Right lung (tissue), 5 donors: ENCODE results near the gene STK10. TPM values are rescaled to one million over a fixed set of nuclear protein-coding genes. Genes with fewer than 3 reads are reported as not detected.

Experiments used
- DNase-seq, 2 donors: peaks; one replicate each; pipeline ENCODE4 v3.0.0-alpha.2; 2013
- polyA plus RNA-seq, 5 donors: library from polyadenylated mRNA; unstranded; fragments of 120-200 nt; gene quantifications; one replicate each; pipeline versions ENCODE4 v1.2.1 to v1.2.3, GENCODE V29; 2013; ENCODE audit warnings: inconsistent platforms in 1 of 5, low replicate concordance in 1 of 5; ENCODE audit not compliant: insufficient read length in 5 of 5, insufficient read depth in 1 of 5

STK10 gene
- polyA plus RNA-seq, 5 donors, result 16.3 to 21.2 (median 19.8) TPM

DNA sequence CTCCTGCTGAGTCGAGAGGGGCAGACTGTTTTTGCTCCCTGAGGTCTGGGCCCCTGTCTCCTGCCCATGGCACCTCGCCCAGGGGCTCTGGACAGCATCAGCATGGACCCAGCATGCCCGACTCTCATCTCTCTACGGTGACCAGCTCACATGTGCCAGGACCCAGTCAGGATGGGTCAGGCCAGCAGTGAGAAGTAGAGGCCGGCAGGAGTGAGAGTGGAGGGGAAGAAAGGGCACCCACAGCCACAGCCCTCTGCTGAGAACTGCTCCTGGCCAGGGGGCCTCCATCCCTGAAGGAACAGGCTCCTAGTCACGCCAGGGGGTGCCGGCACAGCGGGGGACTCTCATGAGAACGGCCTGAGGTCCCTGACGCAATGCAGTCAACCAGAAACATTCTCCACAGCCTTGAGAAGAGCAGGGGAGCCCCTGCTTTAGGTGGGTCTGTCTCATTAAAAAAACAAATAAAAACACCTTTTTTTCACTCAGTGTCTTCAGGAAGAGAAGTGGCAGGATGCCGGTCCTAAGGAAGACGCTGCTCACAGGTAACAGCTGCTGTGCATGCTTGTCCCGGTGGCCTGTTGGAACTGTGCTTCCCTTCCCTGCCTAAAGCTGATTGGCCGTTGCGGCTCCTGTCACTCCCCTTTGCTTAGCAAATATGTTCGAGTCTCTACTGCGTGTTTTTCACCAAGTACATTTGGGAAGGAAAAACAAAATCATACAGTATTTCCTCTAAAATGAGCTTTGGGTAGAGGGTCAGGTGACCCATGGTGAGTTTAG lies 95.9 kb downstream of the STK10 start:
- DNase-seq, result no peak

DNA sequence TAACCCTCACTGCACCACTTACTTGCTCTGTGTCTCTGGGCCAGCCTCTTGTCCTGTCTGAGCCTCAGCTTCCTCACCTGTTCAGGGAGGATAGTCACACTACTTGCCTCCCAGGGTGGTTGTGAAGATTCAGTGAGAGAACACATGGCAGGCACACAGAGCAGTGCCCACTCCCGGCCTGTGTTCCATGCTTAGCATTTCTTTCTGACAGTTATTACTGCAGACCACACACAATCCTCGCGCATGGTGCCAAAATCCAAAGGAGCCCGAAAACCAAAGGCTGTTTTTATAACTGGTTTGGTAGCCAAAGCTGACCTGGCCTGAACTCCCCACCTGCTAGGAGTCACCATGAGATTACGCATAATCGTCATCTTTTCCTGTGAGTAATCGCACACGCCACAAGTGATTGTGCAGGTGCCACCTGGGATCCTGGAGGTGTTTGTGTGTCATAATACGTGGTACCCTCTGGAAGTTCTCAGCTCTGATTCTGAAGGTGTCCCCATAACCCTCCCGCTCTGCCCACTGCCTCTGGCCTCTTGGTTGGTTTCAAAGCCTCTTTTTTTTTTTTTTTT lies 97.0 kb downstream of the STK10 start:
- DNase-seq, result no peak

DNA sequence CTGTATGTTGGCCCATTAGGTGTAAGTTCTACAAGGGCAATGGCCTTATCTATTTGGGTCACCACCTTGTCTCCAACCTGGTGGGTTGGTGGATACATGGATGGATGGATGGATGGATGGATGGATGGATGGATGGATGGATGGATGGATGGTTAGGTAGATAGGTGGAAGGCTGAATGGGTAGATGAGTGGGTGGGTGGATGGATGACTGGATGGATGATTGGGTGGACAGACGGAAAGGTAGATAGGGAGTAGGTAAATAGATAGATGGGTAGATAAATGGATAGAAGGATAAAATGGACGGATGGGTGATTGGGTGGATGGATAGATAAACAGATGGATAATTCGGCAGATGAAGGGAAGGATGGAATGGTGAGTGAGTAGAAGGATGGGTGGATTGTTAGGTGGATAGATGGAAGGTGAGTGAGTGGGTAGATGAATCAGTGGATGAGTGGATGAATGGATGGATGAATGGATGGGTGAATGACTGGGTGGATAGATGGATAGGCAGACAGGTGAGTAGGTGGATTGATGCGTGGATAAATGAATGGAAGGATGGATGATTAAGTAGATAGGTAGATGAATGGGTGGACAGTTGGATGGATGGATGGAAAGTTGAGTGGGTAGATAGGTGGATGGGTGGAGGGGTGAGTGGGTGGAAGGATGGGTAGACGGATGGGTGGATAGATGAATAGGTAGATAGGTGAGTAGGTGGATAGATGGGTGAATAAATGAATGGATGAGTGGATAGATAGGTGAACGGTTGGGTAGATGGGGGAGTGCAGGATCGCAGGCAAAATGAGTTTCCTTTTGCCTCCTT lies 98.5 kb downstream of the STK10 start:
- DNase-seq, result no peak

DNA sequence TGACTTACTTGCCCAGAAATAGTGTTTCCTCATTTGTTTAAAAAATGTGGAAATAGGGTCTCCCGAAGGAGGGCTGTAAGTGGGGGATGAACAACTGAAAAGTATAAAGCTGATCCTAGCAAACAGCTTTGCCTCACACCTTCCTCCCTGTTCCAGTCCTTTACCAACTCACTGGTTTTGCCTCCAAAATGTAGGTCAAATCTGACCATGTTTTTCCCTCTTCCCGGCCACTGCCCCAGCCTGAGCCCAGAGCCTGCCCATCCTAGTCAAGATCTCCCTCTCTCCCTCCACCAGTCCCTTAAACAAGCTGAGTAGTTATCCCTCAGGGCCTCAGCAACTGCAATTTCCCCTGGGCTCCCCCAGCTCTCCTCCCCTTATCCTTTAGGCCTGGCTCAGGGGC lies 99.2 kb downstream of the STK10 start:
- no peak for DNase-seq

DNA sequence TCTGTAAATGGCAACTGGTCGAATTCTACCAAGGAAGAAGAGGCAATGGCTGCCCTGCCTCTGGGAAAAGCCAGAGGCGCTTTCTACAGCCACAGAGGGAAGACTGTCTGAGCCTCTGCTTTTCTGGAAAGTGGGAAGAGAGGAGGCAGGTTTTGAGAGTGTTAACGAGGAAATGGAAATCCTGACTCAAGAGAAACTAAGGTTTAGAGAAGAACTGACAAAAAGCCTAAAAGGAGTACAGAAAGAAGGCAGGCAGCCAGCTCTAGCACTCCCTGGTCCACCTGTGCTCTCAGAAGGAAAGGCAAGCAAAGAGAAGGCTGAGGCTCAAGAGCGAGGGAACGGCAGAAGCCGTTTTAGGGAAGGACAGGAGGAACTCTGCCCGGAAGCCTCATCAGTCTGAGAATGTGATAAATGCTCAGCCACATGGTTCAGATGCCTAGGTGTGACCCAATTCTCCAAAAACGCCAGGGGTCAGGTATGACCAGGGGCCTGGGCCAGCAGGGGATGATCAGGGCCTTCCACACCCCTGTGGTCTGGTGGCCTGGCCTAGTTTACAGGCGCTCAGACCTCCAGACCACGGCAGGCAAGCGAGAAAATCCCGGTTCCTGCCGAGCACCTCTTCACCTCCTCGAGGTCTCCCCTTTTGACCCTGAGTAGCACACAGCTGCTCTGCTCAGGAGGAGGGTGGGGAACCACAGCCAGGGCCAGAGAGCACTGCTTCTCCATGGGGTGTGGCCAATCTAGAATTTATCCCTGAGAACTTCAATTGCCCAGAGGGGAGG lies 101.6 kb downstream of the STK10 start:
- DNase-seq, result no peak

DNA sequence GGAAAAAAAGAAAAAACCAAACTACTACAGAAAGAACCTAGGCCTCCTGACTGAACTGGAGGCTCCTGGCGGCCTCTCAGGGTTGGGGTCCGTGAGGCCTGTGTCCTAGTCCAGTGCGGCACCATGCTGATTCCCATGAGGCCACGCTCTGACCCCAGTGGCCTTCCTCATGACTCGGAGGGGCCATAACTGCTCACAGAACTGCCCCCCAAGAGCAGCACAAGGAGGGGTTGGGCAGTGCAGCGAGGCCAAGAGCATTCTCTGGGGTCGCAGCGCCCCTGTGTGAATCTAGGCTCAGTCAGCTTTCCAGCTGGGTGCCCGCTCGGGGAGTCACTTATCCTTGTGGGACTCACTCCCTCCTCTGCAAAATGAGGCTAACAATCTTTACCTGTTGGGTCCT lies 102.3 kb downstream of the STK10 start:
- no peak for DNase-seq

DNA sequence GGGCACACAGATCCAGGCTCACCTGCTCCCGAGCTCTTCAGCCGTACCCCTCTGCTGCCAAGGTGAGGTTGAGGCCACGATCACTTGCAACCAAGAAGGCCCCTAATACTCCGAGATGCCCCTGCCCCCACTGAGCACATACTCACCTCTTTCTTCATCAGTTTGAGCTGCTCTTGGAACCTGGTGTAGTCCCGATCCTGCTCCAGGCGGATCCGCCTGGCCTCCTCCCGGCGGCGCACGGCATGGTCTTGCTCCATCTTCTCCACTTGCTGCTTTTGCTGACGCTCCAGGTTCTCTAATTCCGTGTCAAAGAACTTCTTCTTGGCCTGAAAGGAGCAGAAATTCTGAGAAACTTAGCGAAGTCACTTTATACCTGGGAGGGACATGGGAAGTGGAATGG lies 105.8 kb downstream of the STK10 start:
- DNase-seq, result no peak

DNA sequence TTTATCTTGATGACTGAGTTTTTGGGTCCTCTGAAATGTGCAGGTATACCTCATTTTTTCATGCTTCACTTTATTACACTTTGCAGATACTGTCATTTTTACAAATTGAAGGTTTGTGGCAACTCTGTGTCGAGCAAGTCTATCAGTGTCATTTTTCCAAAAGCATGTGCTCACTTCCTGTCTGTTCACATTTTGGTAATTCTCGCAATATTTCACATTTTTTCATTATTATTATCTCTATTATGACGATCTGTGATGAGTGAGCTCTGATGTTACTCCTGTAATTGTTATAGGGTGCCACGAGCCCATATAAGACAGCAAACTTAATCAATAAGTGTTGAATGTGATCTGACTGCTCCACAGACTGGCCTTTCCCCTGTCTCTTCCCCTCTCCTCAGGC lies 108.1 kb downstream of the STK10 start:
- DNase-seq, result no peak

DNA sequence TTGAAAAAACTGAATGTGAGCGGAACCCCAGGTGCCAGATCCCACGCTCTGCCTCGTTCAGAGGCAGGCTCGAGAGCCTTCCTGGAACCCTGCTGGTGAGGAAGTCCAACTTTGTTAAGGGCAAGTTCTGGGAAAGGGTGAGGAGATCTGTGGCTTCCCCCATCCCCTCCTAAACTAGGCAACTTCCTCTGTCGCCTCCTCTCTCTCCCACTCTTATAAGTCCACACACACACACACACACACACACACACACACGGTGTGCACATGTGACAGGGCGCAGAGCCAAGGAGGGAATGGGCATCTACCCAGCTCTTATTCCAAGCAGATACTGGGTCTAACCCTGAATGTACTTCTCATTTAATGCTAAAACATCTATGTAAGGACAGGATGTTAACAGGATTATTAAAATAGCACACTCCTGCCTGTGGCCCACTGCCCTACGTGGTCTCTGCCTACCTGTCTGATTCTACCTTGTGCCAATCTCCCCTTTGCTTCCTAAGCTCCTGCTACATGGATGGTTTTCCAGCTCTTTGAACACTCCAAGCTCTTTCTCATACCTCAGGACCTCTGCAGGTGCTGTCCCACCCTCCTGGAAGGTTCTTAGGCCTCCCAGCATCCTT lies 109.2 kb downstream of the STK10 start:
- DNase-seq, result peak in 1 of 2 donors; percentile 34

DNA sequence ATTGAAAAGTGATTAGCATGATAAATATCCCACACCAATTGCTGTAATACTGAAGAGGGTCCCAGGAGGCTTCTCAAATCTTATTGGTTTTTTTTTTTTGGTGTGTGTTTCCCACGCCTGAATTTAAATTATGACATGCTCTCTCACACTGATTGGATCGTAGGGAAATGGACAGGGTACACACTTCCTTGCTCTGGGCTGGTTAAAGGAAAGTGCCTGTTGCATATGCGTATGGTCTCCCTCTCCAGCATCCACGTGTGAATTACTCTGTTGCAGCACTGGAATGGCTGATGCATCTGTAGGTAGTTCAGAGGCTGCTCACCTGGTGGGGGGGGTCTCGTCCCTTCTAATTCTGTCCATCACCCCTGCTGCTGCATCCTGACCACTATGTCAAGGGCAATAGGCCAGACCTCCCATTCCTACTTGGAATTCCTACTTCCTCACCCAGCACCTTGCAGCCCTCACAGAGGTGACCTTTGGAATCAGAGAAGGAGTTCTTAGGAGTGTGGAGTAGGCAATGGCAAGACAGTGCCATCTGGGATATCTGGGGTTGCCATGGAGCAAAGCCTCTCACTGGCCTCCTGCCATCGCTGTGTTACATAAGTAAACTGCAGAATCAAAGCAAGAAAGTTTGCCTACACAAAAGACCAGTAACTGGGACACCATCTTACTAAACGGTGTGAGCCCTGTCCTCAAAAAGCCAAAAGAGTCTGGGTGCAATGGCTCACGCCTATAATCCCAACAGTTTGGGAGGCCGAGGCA lies 110.2 kb downstream of the STK10 start:
- no peak for DNase-seq

DNA sequence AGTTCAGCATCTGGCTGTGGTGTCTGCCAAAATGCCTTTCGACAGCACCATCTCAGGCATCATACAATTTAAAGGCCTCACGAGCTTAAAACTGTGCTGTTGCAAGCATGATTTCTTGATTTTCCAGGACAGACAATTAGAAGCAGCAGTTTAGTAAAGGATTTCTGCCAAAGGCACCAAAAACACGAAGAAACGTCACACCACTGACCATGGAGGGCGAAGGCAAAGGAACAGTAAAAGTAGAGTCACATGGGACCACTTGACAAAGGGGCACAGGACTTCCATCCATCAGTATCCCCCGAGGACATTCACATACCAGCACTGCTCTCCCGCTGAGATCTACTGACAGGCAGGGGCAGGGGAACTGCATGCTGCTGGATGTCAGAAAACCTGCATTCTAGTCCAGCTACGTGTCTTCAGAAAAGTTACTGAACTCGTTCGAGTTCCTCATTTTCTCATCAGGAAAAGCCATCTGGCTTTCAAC lies 111.2 kb downstream of the STK10 start:
- peak in 1 of 2 donors; percentile 13 for DNase-seq

DNA sequence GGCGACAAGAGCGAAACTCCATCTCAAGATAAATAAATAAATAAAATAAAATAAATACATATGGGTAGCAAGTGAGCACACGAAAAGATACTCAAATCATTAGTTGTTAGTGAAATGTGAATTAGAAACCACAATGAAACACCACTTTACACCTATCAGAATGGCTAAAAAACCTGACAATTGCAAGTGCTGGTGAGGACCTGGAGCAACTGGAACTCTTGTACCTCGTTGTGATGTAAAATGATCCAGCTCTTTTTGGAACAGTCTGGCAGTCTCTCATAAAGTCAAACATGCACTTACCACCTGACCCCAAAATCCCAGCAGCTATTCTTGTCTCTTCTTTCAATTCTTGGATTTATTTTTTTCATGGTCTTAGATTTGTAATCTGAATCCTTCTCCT lies 112.4 kb downstream of the STK10 start:
- DNase-seq, result no peak

DNA sequence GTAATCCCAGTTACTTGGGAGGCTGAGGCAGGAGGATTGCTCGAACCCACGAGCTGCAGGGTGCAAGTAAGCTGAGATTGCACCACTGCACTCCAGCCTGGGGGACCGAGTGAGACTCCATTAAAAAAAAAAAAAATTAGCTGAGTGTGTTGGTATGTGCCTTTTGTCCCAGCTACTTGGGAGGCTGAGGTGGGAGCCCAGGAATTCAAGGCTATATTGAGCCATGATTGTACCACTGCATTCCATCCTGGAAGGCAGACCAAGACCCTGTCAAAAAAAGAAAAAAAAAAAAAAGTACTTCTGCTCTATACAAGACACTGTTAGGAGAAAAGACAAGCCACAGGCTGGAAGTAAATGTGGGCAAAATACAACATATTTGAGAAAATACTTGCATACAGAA lies 113.1 kb downstream of the STK10 start:
- DNase-seq, result no peak

DNA sequence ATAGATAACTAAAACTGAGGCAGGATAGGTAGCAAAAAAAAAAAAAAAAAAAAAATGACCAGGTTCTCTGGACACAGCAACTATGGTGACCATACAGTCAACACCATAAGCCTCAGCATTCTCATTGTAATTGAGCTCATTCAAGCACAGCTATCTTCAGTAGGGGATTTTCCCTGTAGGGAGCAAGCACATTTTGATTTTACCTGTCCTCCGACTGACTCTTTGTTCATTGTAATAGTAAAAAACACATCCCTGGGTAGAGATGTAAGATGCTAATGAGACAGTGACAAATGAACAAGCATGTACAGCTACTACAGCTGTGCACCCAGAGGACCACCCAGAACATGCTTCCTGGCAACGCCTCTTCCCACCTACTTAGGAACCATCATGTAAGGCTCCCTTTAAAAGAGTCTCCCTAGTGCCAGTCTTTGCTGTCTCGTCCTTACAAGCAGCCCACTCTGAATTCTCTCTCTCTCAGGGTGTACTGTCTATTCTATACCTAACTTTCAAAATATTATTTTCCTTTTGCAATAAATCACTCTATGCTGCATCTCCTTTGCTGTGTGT lies 116.6 kb downstream of the STK10 start:
- DNase-seq, result no peak

DNA sequence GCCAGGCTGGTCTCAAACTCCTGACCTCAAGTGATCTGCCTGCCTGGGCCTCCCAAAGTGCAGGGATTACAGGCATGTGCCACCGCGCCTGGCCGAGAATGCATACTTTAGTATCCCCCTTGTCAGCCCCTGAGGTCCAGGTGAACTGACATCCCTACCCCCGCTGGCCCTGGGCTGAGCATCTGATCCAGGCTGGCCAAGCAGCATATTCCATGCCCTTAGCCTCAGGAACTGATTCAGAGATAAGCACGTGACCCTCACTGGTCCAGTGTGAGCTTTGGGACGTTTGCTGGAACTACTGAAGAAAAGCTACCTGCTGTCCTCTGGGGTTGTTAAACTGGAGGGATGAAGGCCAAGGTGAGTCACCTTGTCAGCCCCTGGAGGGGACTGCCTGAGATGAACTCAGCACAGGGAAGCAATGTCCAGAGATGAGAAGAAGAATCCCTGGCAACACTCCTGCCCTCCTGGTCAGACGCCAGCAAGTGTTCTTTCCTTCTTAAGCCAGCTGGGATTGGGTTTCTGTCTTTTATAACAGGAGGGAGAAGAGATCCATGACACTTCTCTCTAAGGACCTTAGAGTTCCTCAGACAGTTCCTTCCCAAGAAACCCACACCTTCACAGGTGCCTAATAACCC lies 122.5 kb downstream of the STK10 start:
- no peak for DNase-seq

DNA sequence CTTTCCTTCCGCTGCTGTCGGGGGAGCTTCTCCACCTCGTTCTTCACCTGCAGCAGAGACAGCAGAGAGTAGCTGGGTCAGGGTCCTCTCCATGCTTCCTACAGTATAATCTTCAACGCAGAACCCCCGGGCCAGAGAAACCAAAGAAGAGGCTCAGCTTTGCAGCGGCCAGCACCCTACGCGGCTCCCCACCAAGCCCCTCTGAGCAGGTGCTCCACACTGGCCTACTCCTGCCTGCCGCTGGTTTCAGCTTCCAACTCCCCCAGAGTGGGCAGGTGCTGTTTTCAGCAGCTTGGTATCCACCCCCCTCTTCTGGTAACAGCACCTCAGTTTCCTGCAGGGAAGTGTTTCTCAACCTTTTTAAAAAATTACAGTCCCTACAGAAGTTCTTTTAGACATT lies 123.3 kb downstream of the STK10 start:
- DNase-seq, result no peak

DNA sequence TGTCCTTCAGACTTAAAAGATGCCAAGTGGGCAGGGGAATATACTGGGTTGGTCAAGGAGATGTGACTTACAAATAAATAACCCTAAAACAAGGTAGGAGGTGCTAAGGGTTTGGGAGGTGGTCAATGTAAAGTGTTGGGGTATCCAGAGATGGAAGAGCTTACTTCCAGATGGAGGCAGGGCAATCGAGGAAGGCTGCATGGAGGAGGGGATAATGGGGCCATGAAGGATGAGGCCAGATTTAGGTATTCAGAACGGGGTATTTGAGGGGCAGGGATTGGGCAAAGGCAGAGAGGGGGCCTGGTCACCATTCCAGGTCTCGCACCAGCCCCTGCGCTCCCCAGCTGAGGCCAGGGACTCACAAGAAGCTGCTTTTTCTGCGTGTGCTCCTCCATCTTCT lies 123.7 kb downstream of the STK10 start:
- no peak for DNase-seq

DNA sequence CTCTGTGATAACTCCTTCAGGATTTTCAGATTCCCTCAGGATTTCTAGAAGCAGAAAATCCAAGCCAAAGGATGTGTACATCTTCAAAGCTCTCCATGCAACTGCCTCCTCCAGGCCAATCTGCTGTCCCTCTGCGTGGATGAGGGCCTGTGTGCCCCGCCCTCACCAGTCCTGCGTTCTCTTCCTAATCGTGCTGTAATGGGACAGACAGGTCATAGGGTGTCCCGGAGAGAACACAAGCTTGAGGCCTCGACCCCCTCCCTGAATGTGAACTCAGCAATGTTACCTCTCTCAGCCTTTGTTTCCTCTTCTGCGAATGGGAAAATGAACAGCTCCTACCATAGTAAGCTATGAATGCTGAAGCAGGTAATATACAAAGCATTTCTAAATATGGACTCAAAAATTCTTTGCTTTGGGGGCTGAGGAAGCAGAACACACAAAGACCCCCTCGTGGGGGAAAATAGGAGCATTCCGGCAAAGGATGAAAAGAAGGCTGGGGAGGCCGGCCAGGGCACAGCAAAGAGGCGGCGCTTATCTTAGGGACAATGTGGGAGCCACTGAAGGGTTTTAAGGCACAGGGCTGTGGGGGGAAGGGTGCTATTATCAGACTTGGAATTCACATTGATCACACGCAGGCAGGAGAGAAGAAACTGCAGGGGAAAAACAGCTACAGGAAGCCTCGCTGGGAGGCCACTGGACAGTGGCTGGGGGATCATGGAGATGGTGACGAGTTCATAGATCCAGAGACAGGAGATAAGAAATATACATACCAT lies 124.4 kb downstream of the STK10 start:
- no peak for DNase-seq

DNA sequence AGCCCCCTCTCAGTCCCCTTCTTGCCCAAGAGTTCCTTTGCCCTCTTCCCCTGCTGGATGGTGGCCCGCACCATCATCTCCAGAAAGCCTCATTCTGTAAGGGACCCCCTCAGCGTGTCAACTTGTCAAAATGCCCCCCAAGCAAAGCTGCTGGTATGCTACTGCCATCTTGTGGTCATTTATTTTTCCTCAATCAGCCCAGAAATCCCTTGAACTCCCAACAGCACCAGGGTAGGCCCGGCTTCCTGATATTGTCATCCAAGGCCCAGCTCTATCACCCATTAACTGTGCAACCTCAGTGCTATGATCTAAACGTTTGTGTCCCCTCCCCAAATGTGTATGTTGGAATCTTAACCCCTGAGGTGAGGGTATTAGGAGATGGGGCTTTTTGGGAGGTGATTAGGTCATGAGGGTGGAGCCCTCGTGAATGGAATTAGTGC lies 128.3 kb downstream of the STK10 start:
- DNase-seq, result no peak
